NCI-H1694 treated with DMSO at 0.1 percent for 48 hours (cell line): ENCODE results near the gene CYBB.

ENCODE experiments used
- DNase-seq: peaks from one replicate; lab custom pipeline; 2025; lab: John Stamatoyannopoulos, UW

Gene CYBB

DNA sequence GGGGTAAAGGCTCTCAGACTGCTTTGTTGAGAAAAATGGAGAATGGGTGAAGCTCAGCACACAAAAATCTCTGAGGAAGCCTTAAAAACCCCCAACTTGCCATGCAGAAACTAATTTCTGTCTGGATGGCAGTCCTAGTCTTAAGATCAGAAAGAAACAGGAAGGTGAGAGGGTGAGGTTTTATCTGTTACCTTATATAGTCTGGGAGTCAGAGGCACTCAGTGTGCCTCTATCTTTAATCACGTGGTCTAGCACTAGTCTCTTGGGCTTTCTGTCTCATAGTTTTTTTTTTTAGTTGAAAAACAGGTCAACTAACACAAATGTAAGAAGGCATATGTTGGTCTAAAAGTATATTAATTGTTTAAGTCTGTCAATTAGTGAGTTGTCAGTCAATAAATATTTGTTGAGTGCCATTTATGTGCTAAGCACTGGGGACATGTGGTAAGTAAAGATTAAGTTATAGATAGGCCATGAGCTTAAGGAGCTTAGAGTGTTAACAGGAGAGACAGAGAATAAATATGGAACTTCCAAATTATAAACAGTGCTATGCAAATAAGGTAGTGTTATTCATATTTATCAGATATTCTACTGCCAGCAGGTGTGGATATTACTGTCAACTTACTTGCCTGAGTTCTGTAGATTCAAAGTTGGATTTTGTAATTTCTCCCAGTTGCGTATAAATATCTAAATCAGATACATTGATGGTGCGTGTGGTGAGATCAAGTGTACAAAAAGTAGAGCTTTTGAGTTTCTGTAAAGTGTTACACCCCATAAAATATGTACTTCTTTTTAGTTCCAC, 7.0 kb downstream of the CYBB start:
- no peak for DNase-seq

- no peak for DNase-seq
Observed at GRCh38 chrX:37787423-37787869, 7.6 kb downstream of the CYBB start.

DNA sequence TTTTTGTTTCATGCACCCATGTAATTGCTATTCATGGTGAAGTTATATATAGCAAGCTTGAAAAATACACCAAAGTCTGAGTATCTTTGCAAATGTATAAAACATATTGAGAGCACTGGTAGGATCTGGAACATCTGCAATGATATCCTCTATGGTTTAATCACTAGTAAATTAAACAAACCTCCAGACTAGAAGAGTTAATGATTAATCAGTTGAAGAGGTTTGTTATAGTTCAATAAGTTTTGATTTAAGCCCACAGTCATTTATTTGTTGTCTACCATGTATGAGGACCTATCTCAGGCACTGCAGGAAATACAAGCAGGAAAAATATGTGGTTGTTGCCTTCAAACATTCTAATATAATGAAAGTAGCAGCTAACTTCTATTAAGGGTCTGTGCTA, 16.5 kb downstream of the CYBB start:
- no peak for DNase-seq

- DNase-seq: no peak
Observed at GRCh38 chrX:37796805-37797204, 16.9 kb downstream of the CYBB start.

DNA sequence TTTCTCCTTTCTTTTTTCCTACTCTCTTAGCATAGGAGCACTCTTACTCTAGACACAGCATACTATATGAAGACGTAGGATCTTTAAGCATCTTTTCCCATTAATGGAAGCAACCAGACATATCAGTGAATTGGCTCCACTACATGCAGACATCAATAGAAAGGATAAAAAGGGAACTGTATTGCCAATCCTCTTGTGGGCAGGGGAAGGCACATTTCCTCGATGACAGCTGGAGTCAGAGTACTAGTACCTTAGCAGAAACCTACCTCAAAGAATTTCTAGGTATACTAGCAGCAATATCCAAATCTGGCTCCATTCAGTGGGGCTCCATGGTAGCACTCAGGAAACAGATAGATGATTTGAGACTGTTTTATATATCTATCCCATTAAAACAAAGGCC, 20.1 kb downstream of the CYBB start:
- DNase-seq: no peak

- no peak for DNase-seq
Observed at GRCh38 chrX:37800717-37801116, 20.9 kb downstream of the CYBB start.

DNA sequence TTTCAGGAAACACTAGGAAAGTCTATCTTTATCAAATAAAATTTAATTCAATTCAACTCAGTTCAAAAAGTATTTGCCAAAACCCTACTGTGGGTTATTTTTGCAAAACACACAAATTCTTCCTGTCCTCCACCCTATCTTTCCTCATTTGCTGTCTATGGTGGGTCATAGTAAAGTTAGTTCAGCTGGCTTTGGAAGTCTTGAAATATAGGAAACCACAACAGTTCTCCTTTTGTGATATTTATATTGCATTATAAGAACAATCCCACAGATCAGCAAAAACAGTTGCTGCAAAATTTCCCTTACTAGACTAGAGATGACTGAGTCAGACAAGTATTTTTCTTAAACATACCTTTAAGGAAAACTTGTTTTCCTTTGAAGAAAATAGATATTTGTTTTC, 22.2 kb downstream of the CYBB start:
- no peak for DNase-seq

DNA sequence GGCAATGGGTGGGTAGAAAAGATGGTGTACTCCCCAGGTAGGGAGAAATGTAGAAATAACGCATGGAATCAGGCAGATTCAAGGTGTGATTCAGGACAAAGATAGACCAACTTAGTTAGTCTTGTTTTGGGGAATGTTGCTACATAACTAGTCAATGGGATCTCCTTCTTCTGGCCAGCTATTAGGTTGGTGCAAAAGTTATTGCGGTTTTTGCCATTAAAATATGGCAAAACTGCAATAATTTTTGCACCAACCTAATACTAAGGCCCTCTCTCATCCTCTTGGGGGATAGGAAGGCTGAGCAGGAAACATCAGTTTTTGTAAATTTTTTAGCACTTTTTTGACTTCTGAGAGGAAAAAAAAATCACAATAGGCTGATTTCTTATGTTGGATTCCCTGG, 23.2 kb downstream of the CYBB start:
- no peak for DNase-seq

DNA sequence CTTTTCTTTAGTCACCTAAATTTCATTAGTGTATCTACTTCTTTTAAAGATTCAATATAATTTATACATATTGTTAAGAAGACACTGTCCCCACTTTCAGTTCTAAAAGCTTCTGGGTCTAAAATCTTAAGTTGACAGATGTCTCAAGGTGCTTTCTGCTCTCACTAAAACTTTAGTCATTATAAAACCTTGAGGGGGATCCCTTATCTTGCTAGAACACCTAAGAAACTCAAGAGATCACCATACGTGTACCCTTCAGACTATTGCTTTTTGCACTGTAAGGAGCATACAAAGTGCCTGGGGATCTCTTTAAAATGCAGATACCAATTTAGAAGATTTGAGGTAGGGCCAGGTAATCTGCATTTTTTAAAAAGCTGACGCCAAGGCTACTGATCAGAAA, 30.1 kb downstream of the CYBB start:
- no peak for DNase-seq

DNA sequence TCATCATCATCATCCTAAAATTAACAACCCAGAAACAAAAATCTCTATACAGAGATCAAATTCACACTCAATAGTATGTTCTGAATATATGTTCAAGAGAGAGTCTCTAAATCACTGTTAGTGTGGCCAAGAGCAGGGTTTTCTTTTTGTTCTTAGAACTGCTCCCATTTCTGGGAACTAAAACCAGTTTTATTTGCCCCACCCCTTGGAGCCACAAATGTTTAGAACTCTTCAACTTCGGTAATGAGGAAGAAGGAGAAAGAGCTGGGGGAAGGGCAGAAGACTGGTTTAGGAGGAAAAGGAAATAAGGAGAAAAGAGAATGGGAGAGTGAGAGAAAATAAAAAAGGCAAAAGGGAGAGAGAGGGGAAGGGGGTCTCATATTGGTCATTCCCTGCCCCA, 32.3 kb downstream of the CYBB start:
- DNase-seq: no peak

GRCh38 chrX:37813570-37813969, 33.7 kb downstream of the CYBB start:
- DNase-seq: no peak

GRCh38 chrX:37815366-37815765, 35.5 kb downstream of the CYBB start:
- no peak for DNase-seq

- no peak for DNase-seq
Observed at GRCh38 chrX:37816766-37817165, 36.9 kb downstream of the CYBB start.

- DNase-seq: no peak
Observed at GRCh38 chrX:37817176-37817575, 37.3 kb downstream of the CYBB start.

- DNase-seq: no peak
Observed at GRCh38 chrX:37817579-37817978, 37.7 kb downstream of the CYBB start.

- peak; percentile 64 for DNase-seq
Observed at GRCh38 chrX:37818031-37818430, 38.2 kb downstream of the CYBB start.

- peak; percentile 14 for DNase-seq
Observed at GRCh38 chrX:37820646-37821045, 40.8 kb downstream of the CYBB start.

- no peak for DNase-seq
Observed at GRCh38 chrX:37824491-37825214, 44.8 kb downstream of the CYBB start.

- peak; percentile 45 for DNase-seq
Observed at GRCh38 chrX:37825215-37825842, 45.5 kb downstream of the CYBB start.

- DNase-seq: no peak
Observed at GRCh38 chrX:37829721-37830120, 49.9 kb downstream of the CYBB start.

- DNase-seq: no peak
Observed at GRCh38 chrX:37830371-37830770, 50.5 kb downstream of the CYBB start.

DNA sequence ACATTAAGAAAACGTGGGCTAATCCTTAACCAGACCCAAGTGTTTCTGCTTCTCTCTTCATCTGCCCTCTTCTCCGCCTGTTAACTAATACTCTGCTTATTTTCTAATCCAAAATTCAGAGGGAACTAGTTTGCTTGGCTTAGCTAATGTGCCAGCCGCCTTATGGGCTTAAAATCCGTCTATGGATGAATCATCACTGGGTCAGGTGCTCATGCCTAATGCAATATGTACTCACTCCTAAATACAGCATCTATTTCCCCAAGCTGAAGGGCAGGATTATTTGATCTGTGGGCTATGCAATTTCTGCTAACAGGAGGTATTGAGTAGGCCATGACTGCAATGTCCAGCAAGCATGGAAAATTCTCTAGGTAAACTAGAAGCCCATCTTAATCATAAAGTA, 55.1 kb downstream of the CYBB start:
- no peak for DNase-seq

DNA sequence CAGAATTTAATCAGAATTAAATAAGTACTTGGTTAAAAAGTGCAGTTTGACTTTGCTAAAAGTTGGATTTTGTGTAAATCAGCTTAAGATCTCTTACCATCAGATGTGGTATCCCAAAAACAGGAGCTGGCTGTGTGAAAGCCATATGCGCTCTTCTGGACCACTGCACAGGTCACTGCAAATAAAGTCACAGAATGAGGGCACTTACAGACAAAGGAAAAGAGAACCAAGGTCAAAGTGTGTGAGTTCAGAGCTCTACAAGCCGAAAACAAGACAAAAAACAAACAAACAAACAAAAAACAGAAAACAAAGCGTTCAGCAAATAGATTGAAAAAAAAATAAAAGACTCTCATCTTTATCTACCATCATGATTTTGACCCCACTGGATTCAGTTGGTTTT, 61.1 kb downstream of the CYBB start:
- DNase-seq: no peak
